Astrocyte of the spinal cord (primary cell): Measurements from ENCODE around the gene VRK2.

Experiments used
- DNase-seq: peaks from one replicate; pipeline ENCODE4 v3.0.0; 2011; ENCODE audit warnings: low read depth, low spot score
- H3K4me3 ChIP-seq: 2 replicates; pipeline ENCODE4 v1.5.1; 2011; ENCODE audit warnings: low read depth, mild to moderate bottlenecking, low read length, moderate library complexity
- CTCF ChIP-seq: IDR thresholded peaks from 2 replicates; pipeline ENCODE4 v1.5.1; 2012; ENCODE audit warnings: low read depth, mild to moderate bottlenecking, low read length, inconsistent platforms
- in situ Hi-C: cut with HindIII; loops from 2 replicates; pipeline ENCODE4 v1.10.0; 2017; ENCODE audit warnings: low sequenced_read_pairs

VRK2 gene

GRCh38 chr2:58027029-58027428, 19.6 kb upstream of the VRK2 start:
- no peak overlapping the region for H3K4me3 ChIP-seq
- DNase-seq, result no peak
- in situ Hi-C loops, result no loop called here
- TF ChIP-seq CTCF, result no peak

- in situ Hi-C loops, result no loop called here
- no peak for TF ChIP-seq CTCF
- peak; percentile 16 for DNase-seq
- no peak overlapping the region for H3K4me3 ChIP-seq
Measured at GRCh38 chr2:58030771-58031170, 15.8 kb upstream of the VRK2 start.

- DNase-seq, result peak; percentile 43
- no peak overlapping the region for H3K4me3 ChIP-seq
- TF ChIP-seq CTCF, result no peak
- in situ Hi-C loops, result no loop called here
Measured at GRCh38 chr2:58032016-58032763, 14.4 kb upstream of the VRK2 start.

- no peak for DNase-seq
- TF ChIP-seq CTCF, result no peak
- in situ Hi-C loops, result no loop called here
- H3K4me3 ChIP-seq, result no peak overlapping the region
Measured at GRCh38 chr2:58032764-58033080, 13.9 kb upstream of the VRK2 start.

GRCh38 chr2:58033530-58033929, 13.1 kb upstream of the VRK2 start:
- in situ Hi-C loops, result no loop called here
- no peak overlapping the region for H3K4me3 ChIP-seq
- no peak for TF ChIP-seq CTCF
- no peak for DNase-seq

GRCh38 chr2:58035352-58035751, 11.3 kb upstream of the VRK2 start:
- DNase-seq, result no peak
- no peak overlapping the region for H3K4me3 ChIP-seq
- in situ Hi-C loops, result no loop called here
- TF ChIP-seq CTCF, result no peak
